ENCODE data around the gene SHC4. TPM values are rescaled to one million over a fixed set of nuclear protein-coding genes. Genes with fewer than 3 reads are reported as not detected.

SHC4 gene
- total RNA-seq, 1 donor from 2014 or later = 0.58 TPM

DNA sequence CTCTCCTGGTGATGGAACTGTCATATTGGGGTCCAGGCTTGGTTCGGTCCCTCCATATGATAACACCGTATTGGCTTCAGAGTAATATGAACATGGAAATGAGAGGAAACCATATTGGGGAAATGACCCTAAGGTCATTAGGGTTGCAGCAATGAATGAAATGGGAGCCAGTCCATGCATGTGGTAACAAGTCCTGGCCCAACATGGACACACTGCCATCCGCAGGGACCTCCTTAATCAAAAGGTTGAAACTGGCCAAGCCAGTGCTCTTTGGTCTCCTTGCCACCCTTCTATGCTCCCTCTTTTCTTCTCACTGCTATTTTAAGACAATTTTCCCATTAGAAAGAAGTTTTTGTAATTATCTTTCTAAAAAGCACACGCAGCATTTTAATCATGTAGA lies 8.3 kb downstream of the SHC4 start:
- TF ChIP-seq CTCF (IDR thresholded peaks at IDR 0.05; ENCODE audit: unreplicated experiment) = no peak
- no peak for DNase-seq (ENCODE audit: low spot score in 2 of 2, unreplicated experiment in 2 of 2)
- Mint-ChIP-seq H3K9me3 (peaks cover 9% of the 10 kb centered on the region), H3K27me3 (ENCODE audit: low read depth) (peaks cover 36% of the 10 kb centered on the region), H3K27ac (no peak overlapping the region), H3K4me1 (no peaks in the 10 kb centered on the region), H3K4me3 (no peak overlapping the region), H3K36me3 (no peaks in the 10 kb centered on the region)

- no peaks in the 10 kb centered on the region for H3K4me1 Mint-ChIP-seq
- peaks cover 9% of the 10 kb centered on the region for H3K9me3 Mint-ChIP-seq
- H3K27ac Mint-ChIP-seq = no peak overlapping the region
- H3K36me3 Mint-ChIP-seq = no peaks in the 10 kb centered on the region
- H3K27me3 Mint-ChIP-seq (ENCODE audit: low read depth) = peaks cover 29% of the 10 kb centered on the region
- DNase-seq (ENCODE audit: low spot score in 2 of 2, unreplicated experiment in 2 of 2) = no peak
- H3K4me3 Mint-ChIP-seq = no peak overlapping the region
- TF ChIP-seq CTCF (IDR thresholded peaks at IDR 0.05; ENCODE audit: unreplicated experiment) = no peak
Measured at GRCh38 chr15:48954538-48954937, 9.2 kb downstream of the SHC4 start.

DNA sequence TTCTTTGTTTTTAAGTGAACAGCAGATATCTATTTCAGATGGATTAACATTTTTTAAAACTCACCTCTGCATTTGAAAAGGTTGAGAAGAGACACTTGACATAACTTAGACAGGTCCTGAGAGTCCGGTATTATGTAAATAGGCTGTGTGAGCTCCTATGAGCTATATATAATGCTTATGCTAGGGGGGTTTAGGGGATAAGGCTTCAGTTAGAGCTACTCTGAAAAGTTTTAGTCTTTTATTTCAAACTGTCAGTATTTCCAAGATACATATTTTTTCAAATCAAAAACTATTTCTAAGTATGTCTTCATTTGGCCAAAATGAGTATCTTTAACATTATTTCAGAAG lies 16.9 kb downstream of the SHC4 start:
- Mint-ChIP-seq H3K9me3 (no peaks in the 10 kb centered on the region), H3K4me1 (no peaks in the 10 kb centered on the region), H3K36me3 (no peaks in the 10 kb centered on the region), H3K27me3 (ENCODE audit: low read depth) (peaks cover 24% of the 10 kb centered on the region), H3K27ac (no peak overlapping the region), H3K4me3 (no peak overlapping the region)
- TF ChIP-seq CTCF (IDR thresholded peaks at IDR 0.05; ENCODE audit: unreplicated experiment) = no peak
- DNase-seq (ENCODE audit: low spot score in 2 of 2, unreplicated experiment in 2 of 2) = no peak

- Mint-ChIP-seq H3K4me1 (no peaks in the 10 kb centered on the region), H3K9me3 (no peaks in the 10 kb centered on the region), H3K36me3 (no peaks in the 10 kb centered on the region), H3K4me3 (no peak overlapping the region), H3K27me3 (ENCODE audit: low read depth) (peaks cover 20% of the 10 kb centered on the region), H3K27ac (no peak overlapping the region)
- DNase-seq (ENCODE audit: low spot score in 2 of 2, unreplicated experiment in 2 of 2) = no peak
- TF ChIP-seq CTCF (IDR thresholded peaks at IDR 0.05; ENCODE audit: unreplicated experiment) = no peak
Measured at GRCh38 chr15:48946074-48946839, 17.5 kb downstream of the SHC4 start.

GRCh38 chr15:48945386-48945785 lies 18.3 kb downstream of the SHC4 start:
- no peak for DNase-seq (ENCODE audit: low spot score in 2 of 2, unreplicated experiment in 2 of 2)
- no peak overlapping the region for H3K27ac Mint-ChIP-seq
- H3K9me3 Mint-ChIP-seq = no peaks in the 10 kb centered on the region
- H3K36me3 Mint-ChIP-seq = no peaks in the 10 kb centered on the region
- no peak overlapping the region for H3K4me3 Mint-ChIP-seq
- peaks cover 18% of the 10 kb centered on the region for H3K27me3 Mint-ChIP-seq (ENCODE audit: low read depth)
- TF ChIP-seq CTCF (IDR thresholded peaks at IDR 0.05; ENCODE audit: unreplicated experiment) = no peak
- no peaks in the 10 kb centered on the region for H3K4me1 Mint-ChIP-seq

All from mesothelial cell of epicardium (in vitro differentiated cells).